Ishikawa (cell line): ENCODE measurements around the gene NPHP4.

Experiments used
- EP300 ChIP-seq: IDR thresholded peaks from 2 replicates; pipeline ENCODE4 v1.6.1; 2012; ENCODE audit warnings: borderline replicate concordance
- NFIC ChIP-seq: IDR thresholded peaks from 2 replicates; pipeline ENCODE4 v1.6.1; 2012
- RAD21 ChIP-seq: IDR thresholded peaks from 2 replicates; pipeline ENCODE4 v1.6.1; 2012; ENCODE audit warnings: low read depth
- REST ChIP-seq: IDR thresholded peaks from 2 replicates; pipeline ENCODE4 v1.6.1; 2012; ENCODE audit warnings: low read depth, mild to moderate bottlenecking
- TAF1 ChIP-seq: IDR thresholded peaks from 2 replicates; pipeline ENCODE4 v1.6.1; 2012; ENCODE audit warnings: low read depth, mild to moderate bottlenecking
- YY1 ChIP-seq: IDR thresholded peaks from 2 replicates; pipeline ENCODE4 v1.6.1; 2012; ENCODE audit warnings: low read depth
- ZBTB7A ChIP-seq: IDR thresholded peaks from 2 replicates; pipeline ENCODE4 v1.6.1; 2012; ENCODE audit warnings: low read depth

- TF ChIP-seq YY1 (no peak), TAF1 (no peak), NFIC (no peak), ZBTB7A (no peak), REST (no peak), EP300 (no peak), RAD21 (no peak)
Observed at GRCh38 chr1:5834477-5835178, 157.6 kb downstream of the NPHP4 start.
